ENCODE data around the gene LARGE1. TPM values are rescaled to one million over a fixed set of nuclear protein-coding genes. Genes with fewer than 3 reads are reported as not detected.

LARGE1 gene
- total RNA-seq, 1 experiment from 2014 or later, result 2.5 TPM

GRCh38 chr22:33487041-33487716 lies 433.1 kb downstream of the LARGE1 start:
- TF ChIP-seq CTCF (IDR thresholded peaks at IDR 0.05) (no peak), POLR2AphosphoS5 (IDR thresholded peaks at IDR 0.05; ENCODE audit: low read depth, low read length) (no peak), SIN3A (IDR thresholded peaks at IDR 0.05; ENCODE audit: borderline replicate concordance, insufficient read depth, low read depth, low read length) (no peak), TCF7L2 (IDR thresholded peaks at IDR 0.05; ENCODE audit: low read depth, low read length) (no peak), REST (IDR thresholded peaks at IDR 0.05; ENCODE audit: insufficient read depth in 1 of 2, low read depth in 2 of 2, low read length in 1 of 2) (no peak)
- CTCF ChIA-PET, result no interaction called here
- H3K9me3 ChIP-seq (ENCODE audit: control insufficient read depth, insufficient read depth, low read depth, low read length), result no peaks in the 10 kb centered on the region

GRCh38 chr22:33481550-33481949 lies 438.7 kb downstream of the LARGE1 start:
- no TSS peak for BruUV-seq (replicated peaks)
- no peak for ATAC-seq
- intact Hi-C loops (cut with micrococcal nuclease; ENCODE audit: unreplicated experiment) (no loop called here), in situ Hi-C loops (cut with HindIII; ENCODE audit: low pct_unique_long_range_greater_than_20kb, low sequenced_read_pairs) (no loop called here)
- Histone ChIP-seq H3K27ac (ENCODE audit: low read length) (no peak overlapping the region), H3K9me3 (ENCODE audit: control insufficient read depth, insufficient read depth, low read depth, low read length) (no peaks in the 10 kb centered on the region), H3K4me1 (ENCODE audit: control insufficient read depth, insufficient read depth, low read length) (no peaks in the 10 kb centered on the region), H3K36me3 (ENCODE audit: control insufficient read depth, insufficient read depth, low read length) (no peaks in the 10 kb centered on the region), H3K27me3 (ENCODE audit: control insufficient read depth, insufficient read depth, low read length) (no peaks in the 10 kb centered on the region), H3K4me3 (ENCODE audit: low read depth in 2 of 2, low read length in 2 of 2) (no peak overlapping the region)
- CTCF ChIA-PET, result no interaction called here
- POLR2A ChIA-PET, result no interaction called here
- DNase-seq (ENCODE audit: low read depth, low spot score), result no peak
- TF ChIP-seq POLR2AphosphoS5 (IDR thresholded peaks at IDR 0.05; ENCODE audit: low read depth, low read length) (no peak), REST (IDR thresholded peaks at IDR 0.05; ENCODE audit: insufficient read depth in 1 of 2, low read depth in 2 of 2, low read length in 1 of 2) (no peak), TCF7L2 (IDR thresholded peaks at IDR 0.05; ENCODE audit: low read depth, low read length) (no peak), CTCF (IDR thresholded peaks at IDR 0.05) (no peak), SIN3A (IDR thresholded peaks at IDR 0.05; ENCODE audit: borderline replicate concordance, insufficient read depth, low read depth, low read length) (no peak)

More at GRCh38 chr22:33487041-33487716, 433.1 kb downstream of the LARGE1 start:
- no peaks in the 10 kb centered on the region for H3K36me3 ChIP-seq (ENCODE audit: control insufficient read depth, insufficient read depth, low read length)
- H3K27me3 ChIP-seq (ENCODE audit: control insufficient read depth, insufficient read depth, low read length), result no peaks in the 10 kb centered on the region
- no peak overlapping the region for H3K4me3 ChIP-seq (ENCODE audit: low read depth in 2 of 2, low read length in 2 of 2)
- ATAC-seq, result no peak
- in situ Hi-C loops (cut with HindIII; ENCODE audit: low pct_unique_long_range_greater_than_20kb, low sequenced_read_pairs) (no loop called here), intact Hi-C loops (cut with micrococcal nuclease; ENCODE audit: unreplicated experiment) (no loop called here)
- H3K4me1 ChIP-seq (ENCODE audit: control insufficient read depth, insufficient read depth, low read length), result no peaks in the 10 kb centered on the region
- no peak overlapping the region for H3K27ac ChIP-seq (ENCODE audit: low read length)
- POLR2A ChIA-PET, result no interaction called here
- DNase-seq (ENCODE audit: low read depth, low spot score), result no peak
- no TSS peak for BruUV-seq (replicated peaks)

Data from Panc1 (cell line).